ENCODE measurements around the gene NDUFA5. TPM values are rescaled to one million over a fixed set of nuclear protein-coding genes. Genes with fewer than 3 reads are reported as not detected.

Gene NDUFA5
- total RNA-seq, 1 donor from 2014 or later = 118 TPM

DNA sequence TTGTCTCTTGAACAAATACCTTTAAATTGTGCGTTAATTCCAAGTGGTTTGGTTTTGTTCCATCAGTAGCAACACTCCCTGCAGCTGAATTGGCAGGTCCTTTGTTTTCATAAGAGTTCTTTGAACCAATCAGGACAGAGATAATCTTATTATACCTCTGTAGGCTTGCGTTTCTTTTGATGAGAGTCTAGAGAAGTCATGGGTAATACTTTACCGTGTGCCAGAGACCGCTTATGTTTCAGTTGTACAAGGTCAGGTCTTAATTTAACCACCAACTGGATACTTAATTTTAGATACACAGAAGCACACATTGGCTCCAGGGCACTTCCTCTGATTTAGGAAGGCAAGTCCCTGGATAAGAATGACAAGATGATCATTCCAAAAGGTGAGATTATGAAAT, 43.9 kb upstream of the NDUFA5 start, which contains the start of gene ASB15:
TSS of gene ASB15 (plus strand) at position 292 of the 400 bp plus-strand sequence. CDS start 12,682 bp downstream, outside the sequence.
- TF ChIP-seq EZH2phosphoT487 (IDR thresholded peaks at IDR 0.05) (no peak), EZH2 (IDR thresholded peaks at IDR 0.05) (no peak)
- TF ChIP-seq, protein P1, sequence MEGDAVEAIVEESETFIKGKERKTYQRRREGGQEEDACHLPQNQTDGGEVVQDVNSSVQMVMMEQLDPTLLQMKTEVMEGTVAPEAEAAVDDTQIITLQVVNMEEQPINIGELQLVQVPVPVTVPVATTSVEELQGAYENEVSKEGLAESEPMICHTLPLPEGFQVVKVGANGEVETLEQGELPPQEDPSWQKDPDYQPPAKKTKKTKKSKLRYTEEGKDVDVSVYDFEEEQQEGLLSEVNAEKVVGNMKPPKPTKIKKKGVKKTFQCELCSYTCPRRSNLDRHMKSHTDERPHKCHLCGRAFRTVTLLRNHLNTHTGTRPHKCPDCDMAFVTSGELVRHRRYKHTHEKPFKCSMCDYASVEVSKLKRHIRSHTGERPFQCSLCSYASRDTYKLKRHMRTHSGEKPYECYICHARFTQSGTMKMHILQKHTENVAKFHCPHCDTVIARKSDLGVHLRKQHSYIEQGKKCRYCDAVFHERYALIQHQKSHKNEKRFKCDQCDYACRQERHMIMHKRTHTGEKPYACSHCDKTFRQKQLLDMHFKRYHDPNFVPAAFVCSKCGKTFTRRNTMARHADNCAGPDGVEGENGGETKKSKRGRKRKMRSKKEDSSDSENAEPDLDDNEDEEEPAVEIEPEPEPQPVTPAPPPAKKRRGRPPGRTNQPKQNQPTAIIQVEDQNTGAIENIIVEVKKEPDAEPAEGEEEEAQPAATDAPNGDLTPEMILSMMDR (IDR thresholded peaks at IDR 0.05) = no peak
- no peak within 1 kb of the TSS for H3K4me3 Mint-ChIP-seq
- Histone ChIP-seq H3F3A (ENCODE audit: low read depth) (no peaks in the 10 kb centered on the region), H3K4me1 (peaks cover 14% of the 10 kb centered on the region), H3K27ac (no peak within 1 kb of the TSS), H3K36me3 (no peaks in the 10 kb centered on the region), H3K79me2 (ENCODE audit: low read depth) (no peaks in the 10 kb centered on the region), H3K4me3 (no peak within 1 kb of the TSS), H3K27me3 (no peaks in the 10 kb centered on the region), H3K9me3 (ENCODE audit: low read depth) (no peaks in the 10 kb centered on the region), H2AFZ (replicated peaks) (no peak within 1 kb of the TSS), H3K9ac (no peak within 1 kb of the TSS), H4K20me1 (ENCODE audit: low read depth) (no peaks in the 10 kb centered on the region), H3K4me2 (peak within 1 kb of the TSS; percentile 54)
- no peak within 1 kb of the TSS for H3K27ac Mint-ChIP-seq
- DNase-seq (ENCODE audit: low spot score) = peak; percentile 55
- no peaks in the 10 kb centered on the region for H3K36me3 Mint-ChIP-seq
- no peaks in the 10 kb centered on the region for H3K9me3 Mint-ChIP-seq
- no peaks in the 10 kb centered on the region for H3K27me3 Mint-ChIP-seq (ENCODE audit: insufficient read depth, low read depth)
- H3K4me1 Mint-ChIP-seq = peaks cover 8% of the 10 kb centered on the region

DNA sequence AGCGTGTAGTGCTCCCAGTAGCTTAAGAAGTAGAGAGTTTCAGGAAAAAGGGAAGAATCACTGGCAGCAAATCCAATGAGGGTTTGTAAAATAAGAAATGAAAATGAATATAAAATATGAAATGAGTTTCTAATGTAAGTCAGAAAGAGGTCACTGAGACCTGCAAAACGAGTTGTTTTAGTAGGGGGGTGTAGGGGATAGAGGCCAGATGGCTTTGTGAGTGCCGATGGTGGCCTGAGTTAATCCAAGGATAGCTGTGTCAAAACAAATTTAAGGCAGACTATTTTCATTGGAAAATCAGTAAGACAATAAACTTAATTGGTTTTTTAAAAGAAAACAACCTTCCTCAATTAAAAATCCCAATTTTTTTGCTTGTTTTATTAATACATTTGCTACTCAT, 43.3 kb upstream of the NDUFA5 start:
- TF ChIP-seq, protein P1 (IDR thresholded peaks at IDR 0.05) = no peak
- TF ChIP-seq EZH2 (IDR thresholded peaks at IDR 0.05) (no peak), EZH2phosphoT487 (IDR thresholded peaks at IDR 0.05) (no peak)
- H2AFZ ChIP-seq (replicated peaks) = no peak overlapping the region
- no peak overlapping the region for H3K4me3 ChIP-seq
- H3K4me1 Mint-ChIP-seq = peaks cover 8% of the 10 kb centered on the region
- no peaks in the 10 kb centered on the region for H3K27me3 Mint-ChIP-seq (ENCODE audit: insufficient read depth, low read depth)
- no peak overlapping the region for H3K27ac ChIP-seq
- no peaks in the 10 kb centered on the region for H4K20me1 ChIP-seq (ENCODE audit: low read depth)
- H3K9ac ChIP-seq = no peak overlapping the region
- no peak overlapping the region for H3K4me3 Mint-ChIP-seq
- no peaks in the 10 kb centered on the region for H3K27me3 ChIP-seq
- no peaks in the 10 kb centered on the region for H3F3A ChIP-seq (ENCODE audit: low read depth)
- H3K36me3 Mint-ChIP-seq = no peaks in the 10 kb centered on the region
- H3K4me2 ChIP-seq = peak overlapping the region; percentile 54
- peaks cover 14% of the 10 kb centered on the region for H3K4me1 ChIP-seq
- H3K9me3 ChIP-seq (ENCODE audit: low read depth) = no peaks in the 10 kb centered on the region
- H3K9me3 Mint-ChIP-seq = no peaks in the 10 kb centered on the region
- H3K79me2 ChIP-seq (ENCODE audit: low read depth) = no peaks in the 10 kb centered on the region
- H3K36me3 ChIP-seq = no peaks in the 10 kb centered on the region
- no peak for DNase-seq (ENCODE audit: low spot score)
- no peak overlapping the region for H3K27ac Mint-ChIP-seq

DNA sequence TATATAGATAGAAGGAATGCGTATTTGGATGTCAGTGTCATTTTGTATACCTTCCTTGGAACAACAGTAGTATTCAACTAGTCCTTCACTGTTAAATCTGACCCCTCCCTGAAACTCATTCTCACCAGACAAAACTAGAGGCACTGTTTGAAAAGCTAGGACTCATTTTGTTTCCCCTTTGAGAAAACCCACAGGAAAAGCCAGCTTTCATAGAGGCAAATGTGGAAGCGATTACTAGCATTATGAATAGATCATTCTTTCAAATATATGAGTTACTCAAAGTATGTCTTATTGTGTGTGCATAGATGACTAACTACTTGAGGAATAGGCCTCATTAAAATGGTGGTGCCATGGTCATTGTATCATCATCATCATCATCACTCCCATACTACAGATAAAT, 42.1 kb upstream of the NDUFA5 start:
- H3K4me1 Mint-ChIP-seq = peaks cover 17% of the 10 kb centered on the region
- H3K36me3 Mint-ChIP-seq = no peaks in the 10 kb centered on the region
- Histone ChIP-seq H3K4me3 (no peak overlapping the region), H3K27me3 (no peaks in the 10 kb centered on the region), H3K79me2 (ENCODE audit: low read depth) (no peaks in the 10 kb centered on the region), H3F3A (ENCODE audit: low read depth) (no peaks in the 10 kb centered on the region), H3K9ac (no peak overlapping the region), H4K20me1 (ENCODE audit: low read depth) (no peaks in the 10 kb centered on the region), H3K4me1 (peaks cover 22% of the 10 kb centered on the region), H3K36me3 (no peaks in the 10 kb centered on the region), H2AFZ (replicated peaks) (no peak overlapping the region), H3K9me3 (ENCODE audit: low read depth) (no peaks in the 10 kb centered on the region), H3K4me2 (no peak overlapping the region), H3K27ac (no peak overlapping the region)
- H3K9me3 Mint-ChIP-seq = no peaks in the 10 kb centered on the region
- no peak overlapping the region for H3K4me3 Mint-ChIP-seq
- TF ChIP-seq EZH2phosphoT487 (IDR thresholded peaks at IDR 0.05) (no peak), EZH2 (IDR thresholded peaks at IDR 0.05) (no peak)
- TF ChIP-seq, protein P1 (IDR thresholded peaks at IDR 0.05) = no peak
- no peak overlapping the region for H3K27ac Mint-ChIP-seq
- no peak for DNase-seq (ENCODE audit: low spot score)
- H3K27me3 Mint-ChIP-seq (ENCODE audit: insufficient read depth, low read depth) = no peaks in the 10 kb centered on the region

Measured in neural progenitor cell (in vitro differentiated cells).